Upper lobe of left lung (tissue), 4 donors: Measurements from ENCODE around the gene RNF130.

Source experiments
- CTCF ChIP-seq, 6 experiments: fragments of 450-650 bp in 4 of 6; fragments of 200-600 bp in 2 of 6; sonication (generic) in 2 of 6; IDR thresholded peaks; one replicate each; pipeline ENCODE4 v1.5.1; 2016 to 2019; ENCODE audit warnings: antibody characterized with exemption in 6 of 6
- EP300 ChIP-seq, 4 donors: sonication (generic); formaldehyde crosslinking; IDR thresholded peaks; one replicate each; pipeline ENCODE4 v1.5.1; 2017; ENCODE audit warnings: antibody characterized with exemption in 4 of 4, control low read depth in 2 of 4
- POLR2A ChIP-seq, 4 donors: fragments of 450-650 bp; IDR thresholded peaks; one replicate each; pipeline ENCODE4 v1.5.1; 2016 to 2017; ENCODE audit warnings: antibody characterized with exemption in 4 of 4, mild to moderate bottlenecking in 2 of 4
- POLR2AphosphoS5 ChIP-seq, 2 donors: sonication (generic); formaldehyde crosslinking; IDR thresholded peaks; one replicate each; pipeline ENCODE4 v1.5.1; 2017; ENCODE audit warnings: antibody characterized with exemption in 2 of 2

GRCh38 chr5:180059326-180059725, 12.2 kb downstream of the RNF130 start:
- TF ChIP-seq CTCF (IDR thresholded peaks at IDR 0.05): no peak
- no peak for TF ChIP-seq POLR2AphosphoS5 (IDR thresholded peaks at IDR 0.05)
- TF ChIP-seq POLR2A (IDR thresholded peaks at IDR 0.05): no peak
- TF ChIP-seq EP300 (IDR thresholded peaks at IDR 0.05): no peak
